CD4-positive, alpha-beta T cell treated with Interleukin-17A for 1 hour (primary cell): ENCODE results near the gene ITGA11.

Experiments
- DNase-seq: peaks from one replicate; pipeline ENCODE4 v3.0.0-alpha.2; 2020

The ITGA11 gene

GRCh38 chr15:68284616-68285258 is 147.2 kb downstream of the ITGA11 start:
- DNase-seq, result no peak

- no peak for DNase-seq
Measured at GRCh38 chr15:68283401-68283800, 148.6 kb downstream of the ITGA11 start.

GRCh38 chr15:68281008-68281407 is 151.0 kb downstream of the ITGA11 start:
- no peak for DNase-seq

- DNase-seq, result no peak
Measured at GRCh38 chr15:68279779-68280753, 151.9 kb downstream of the ITGA11 start.

GRCh38 chr15:68278595-68279405 is 153.2 kb downstream of the ITGA11 start:
- DNase-seq, result no peak

- DNase-seq, result no peak
Measured at GRCh38 chr15:68278345-68278594, 153.7 kb downstream of the ITGA11 start.

GRCh38 chr15:68277603-68278344 is 154.2 kb downstream of the ITGA11 start, which contains the start of gene FEM1B:
TSS of gene FEM1B (plus strand) at chr15:68277745. CDS start at chr15:68278418, 673 bp downstream.
- DNase-seq, result peak; percentile 92

- no peak for DNase-seq
Measured at GRCh38 chr15:68277131-68277602, 154.8 kb downstream of the ITGA11 start.

- DNase-seq, result no peak
Measured at GRCh38 chr15:68276668-68277067, 155.3 kb downstream of the ITGA11 start.

GRCh38 chr15:68275165-68275746 is 156.7 kb downstream of the ITGA11 start:
- DNase-seq, result no peak

- no peak for DNase-seq
Measured at GRCh38 chr15:68274201-68274848, 157.6 kb downstream of the ITGA11 start.

- DNase-seq, result no peak
Measured at GRCh38 chr15:68272721-68273271, 159.2 kb downstream of the ITGA11 start.

- DNase-seq, result no peak
Measured at GRCh38 chr15:68271854-68272471, 160.0 kb downstream of the ITGA11 start.

GRCh38 chr15:68268405-68268804 is 163.6 kb downstream of the ITGA11 start:
- no peak for DNase-seq

- DNase-seq, result no peak
Measured at GRCh38 chr15:68265674-68266073, 166.3 kb downstream of the ITGA11 start.

GRCh38 chr15:68265081-68265480 is 166.9 kb downstream of the ITGA11 start:
- no peak for DNase-seq

GRCh38 chr15:68264282-68264681 is 167.7 kb downstream of the ITGA11 start:
- no peak for DNase-seq

GRCh38 chr15:68262514-68263356 is 169.2 kb downstream of the ITGA11 start:
- DNase-seq, result no peak

- no peak for DNase-seq
Measured at GRCh38 chr15:68261980-68262379, 170.0 kb downstream of the ITGA11 start.

GRCh38 chr15:68261241-68261640 is 170.7 kb downstream of the ITGA11 start:
- DNase-seq, result no peak
